Measurements from ENCODE around the gene M1AP. TPM values are rescaled to one million over a fixed set of nuclear protein-coding genes. Genes with fewer than 3 reads are reported as not detected.

M1AP gene
- total RNA-seq, 1 donor from 2014 or later: 0.75 TPM

DNA sequence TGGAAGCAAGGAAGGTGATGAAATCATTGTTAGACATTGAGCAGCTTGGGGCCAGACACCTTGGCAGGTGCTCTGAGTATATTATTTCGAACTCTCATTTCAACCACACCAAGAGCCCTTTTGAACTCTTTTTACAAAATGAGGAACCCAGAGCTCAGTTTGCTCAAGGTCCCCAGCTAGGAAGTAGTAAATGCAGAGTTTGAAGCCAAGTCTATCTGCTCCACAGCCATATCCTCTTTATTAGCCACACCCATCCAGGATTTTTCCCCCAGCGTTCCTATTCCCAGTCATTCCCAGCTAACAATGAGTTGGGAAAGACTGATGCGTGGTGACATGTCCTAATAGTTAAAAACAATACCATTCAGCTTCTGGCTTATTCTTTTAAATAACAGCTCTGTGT, 46.2 kb upstream of the M1AP start:
- Histone ChIP-seq H3K4me3 (no peak overlapping the region), H3K79me2 (ENCODE audit: low read depth) (no peaks in the 10 kb centered on the region), H3K27me3 (no peaks in the 10 kb centered on the region), H3F3A (ENCODE audit: low read depth) (no peaks in the 10 kb centered on the region), H3K36me3 (no peaks in the 10 kb centered on the region), H3K9me3 (ENCODE audit: low read depth) (no peaks in the 10 kb centered on the region), H3K4me1 (no peaks in the 10 kb centered on the region), H3K9ac (no peak overlapping the region), H2AFZ (replicated peaks) (no peak overlapping the region), H3K4me2 (no peak overlapping the region), H3K27ac (no peak overlapping the region), H4K20me1 (ENCODE audit: low read depth) (no peaks in the 10 kb centered on the region)
- Mint-ChIP-seq H3K4me1 (no peaks in the 10 kb centered on the region), H3K9me3 (no peaks in the 10 kb centered on the region), H3K27ac (no peak overlapping the region), H3K36me3 (no peaks in the 10 kb centered on the region), H3K27me3 (ENCODE audit: insufficient read depth, low read depth) (peaks cover 5% of the 10 kb centered on the region), H3K4me3 (no peak overlapping the region)
- TF ChIP-seq EZH2phosphoT487 (IDR thresholded peaks at IDR 0.05): no peak
- TF ChIP-seq EZH2 (IDR thresholded peaks at IDR 0.05): no peak
- TF ChIP-seq, protein P1, sequence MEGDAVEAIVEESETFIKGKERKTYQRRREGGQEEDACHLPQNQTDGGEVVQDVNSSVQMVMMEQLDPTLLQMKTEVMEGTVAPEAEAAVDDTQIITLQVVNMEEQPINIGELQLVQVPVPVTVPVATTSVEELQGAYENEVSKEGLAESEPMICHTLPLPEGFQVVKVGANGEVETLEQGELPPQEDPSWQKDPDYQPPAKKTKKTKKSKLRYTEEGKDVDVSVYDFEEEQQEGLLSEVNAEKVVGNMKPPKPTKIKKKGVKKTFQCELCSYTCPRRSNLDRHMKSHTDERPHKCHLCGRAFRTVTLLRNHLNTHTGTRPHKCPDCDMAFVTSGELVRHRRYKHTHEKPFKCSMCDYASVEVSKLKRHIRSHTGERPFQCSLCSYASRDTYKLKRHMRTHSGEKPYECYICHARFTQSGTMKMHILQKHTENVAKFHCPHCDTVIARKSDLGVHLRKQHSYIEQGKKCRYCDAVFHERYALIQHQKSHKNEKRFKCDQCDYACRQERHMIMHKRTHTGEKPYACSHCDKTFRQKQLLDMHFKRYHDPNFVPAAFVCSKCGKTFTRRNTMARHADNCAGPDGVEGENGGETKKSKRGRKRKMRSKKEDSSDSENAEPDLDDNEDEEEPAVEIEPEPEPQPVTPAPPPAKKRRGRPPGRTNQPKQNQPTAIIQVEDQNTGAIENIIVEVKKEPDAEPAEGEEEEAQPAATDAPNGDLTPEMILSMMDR (IDR thresholded peaks at IDR 0.05): no peak
- DNase-seq (ENCODE audit: low spot score): no peak

DNA sequence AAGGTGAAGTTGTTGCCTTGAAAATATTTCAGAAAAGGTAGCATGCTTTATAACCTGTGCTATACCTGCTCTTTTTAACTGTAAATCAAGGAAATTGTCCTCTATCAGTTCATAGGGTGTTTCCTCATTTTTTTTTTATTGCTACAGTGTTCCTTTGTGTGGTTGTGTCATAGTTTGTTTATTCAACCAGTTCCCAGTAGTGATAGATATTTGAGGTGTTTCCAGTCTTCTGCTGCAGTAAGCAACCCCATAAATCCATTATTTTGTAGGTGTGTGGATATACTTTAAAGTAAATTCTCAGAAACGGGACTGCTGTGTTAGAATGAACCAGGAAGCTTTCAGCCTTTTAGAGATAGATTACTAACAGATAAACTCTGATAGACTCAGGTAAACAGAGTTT, 45.5 kb upstream of the M1AP start:
- no peak overlapping the region for H2AFZ ChIP-seq (replicated peaks)
- Mint-ChIP-seq H3K4me3 (no peak overlapping the region), H3K36me3 (no peaks in the 10 kb centered on the region), H3K9me3 (no peaks in the 10 kb centered on the region), H3K4me1 (no peaks in the 10 kb centered on the region), H3K27me3 (ENCODE audit: insufficient read depth, low read depth) (peaks cover 5% of the 10 kb centered on the region), H3K27ac (no peak overlapping the region)
- H3K27me3 ChIP-seq: no peaks in the 10 kb centered on the region
- no peaks in the 10 kb centered on the region for H4K20me1 ChIP-seq (ENCODE audit: low read depth)
- H3K4me2 ChIP-seq: no peak overlapping the region
- H3K9me3 ChIP-seq (ENCODE audit: low read depth): no peaks in the 10 kb centered on the region
- no peak for DNase-seq (ENCODE audit: low spot score)
- H3K4me3 ChIP-seq: no peak overlapping the region
- no peaks in the 10 kb centered on the region for H3K4me1 ChIP-seq
- no peaks in the 10 kb centered on the region for H3K79me2 ChIP-seq (ENCODE audit: low read depth)
- TF ChIP-seq EZH2phosphoT487 (IDR thresholded peaks at IDR 0.05) (no peak), EZH2 (IDR thresholded peaks at IDR 0.05) (no peak)
- TF ChIP-seq, protein P1 (IDR thresholded peaks at IDR 0.05): no peak
- no peaks in the 10 kb centered on the region for H3F3A ChIP-seq (ENCODE audit: low read depth)
- no peak overlapping the region for H3K27ac ChIP-seq
- H3K36me3 ChIP-seq: no peaks in the 10 kb centered on the region
- no peak overlapping the region for H3K9ac ChIP-seq

DNA sequence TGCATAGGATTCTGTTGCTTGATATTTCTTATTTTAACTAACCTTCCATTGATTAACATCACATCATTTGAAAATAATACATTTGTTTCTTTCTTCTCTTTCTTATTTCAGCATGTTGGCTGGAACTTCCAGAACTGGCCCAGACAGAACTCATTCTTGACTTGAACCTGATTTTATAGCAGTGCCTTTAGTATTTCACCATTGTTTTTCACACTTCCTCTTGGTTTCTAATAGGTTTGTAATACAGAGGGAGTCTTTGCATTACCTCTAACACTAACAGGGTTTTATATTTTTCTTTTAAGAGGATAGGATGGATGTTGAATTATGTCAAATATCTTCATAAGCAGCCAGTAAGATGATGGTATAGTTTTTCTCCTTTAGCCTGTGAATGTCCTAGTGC, 45.1 kb upstream of the M1AP start:
- H3K36me3 Mint-ChIP-seq: no peaks in the 10 kb centered on the region

More for the DNA sequence above, 45.1 kb upstream of the M1AP start:
- Mint-ChIP-seq H3K27me3 (ENCODE audit: insufficient read depth, low read depth) (peaks cover 5% of the 10 kb centered on the region), H3K4me3 (no peak overlapping the region), H3K4me1 (no peaks in the 10 kb centered on the region), H3K9me3 (no peaks in the 10 kb centered on the region), H3K27ac (no peak overlapping the region)
- DNase-seq (ENCODE audit: low spot score): no peak
- Histone ChIP-seq H2AFZ (replicated peaks) (no peak overlapping the region), H3K4me1 (no peaks in the 10 kb centered on the region), H3K9me3 (ENCODE audit: low read depth) (no peaks in the 10 kb centered on the region), H3K79me2 (ENCODE audit: low read depth) (no peaks in the 10 kb centered on the region), H3K27me3 (no peaks in the 10 kb centered on the region), H3K9ac (no peak overlapping the region), H3F3A (ENCODE audit: low read depth) (no peaks in the 10 kb centered on the region), H3K27ac (no peak overlapping the region), H3K36me3 (no peaks in the 10 kb centered on the region), H4K20me1 (ENCODE audit: low read depth) (no peaks in the 10 kb centered on the region), H3K4me3 (no peak overlapping the region), H3K4me2 (no peak overlapping the region)
- TF ChIP-seq, protein P1 (IDR thresholded peaks at IDR 0.05): no peak
- TF ChIP-seq EZH2phosphoT487 (IDR thresholded peaks at IDR 0.05) (no peak), EZH2 (IDR thresholded peaks at IDR 0.05) (no peak)

All from neural progenitor cell (in vitro differentiated cells).